Endothelial cell of umbilical vein (primary cell): ENCODE data around the gene CLEC17A.
"Not testable (repeated sequence)": the region's sequence is repeated elsewhere in the genome, so short reads cannot be mapped to it uniquely, and the experiment has no call there.

ENCODE experiments used
- CTCF ChIP-seq, 2 donors: IDR thresholded peaks; 1 replicate in 1 of 2; 2 replicates in 1 of 2; pipeline ENCODE4 v1.5.1; 2011; ENCODE audit warnings: low read length in 2 of 2, mild to moderate bottlenecking in 2 of 2, moderate library complexity in 2 of 2, control low read depth in 1 of 2, inconsistent platforms in 1 of 2, low read depth in 1 of 2; ENCODE audit not compliant: insufficient read depth in 1 of 2; ENCODE audit errors: extremely low read depth in 1 of 2
- GATA2 ChIP-seq: IDR thresholded peaks from 2 replicates; pipeline ENCODE4 v1.7.0; 2011; ENCODE audit warnings: low read depth, mild to moderate bottlenecking, moderate library complexity, mixed read lengths, low read length; ENCODE audit not compliant: insufficient read length, insufficient read depth
- JUN ChIP-seq: IDR thresholded peaks from 2 replicates; pipeline ENCODE4 v1.6.1; 2011; ENCODE audit warnings: borderline replicate concordance, low read depth; ENCODE audit not compliant: insufficient read length, insufficient read depth
- MYC ChIP-seq: IDR thresholded peaks from one replicate; pipeline ENCODE4 v1.6.1; 2011; ENCODE audit warnings: mild to moderate bottlenecking, low read depth, low read length
- POLR2A ChIP-seq: IDR thresholded peaks from 2 replicates; pipeline ENCODE4 v1.6.1; 2012; ENCODE audit warnings: low read depth, mild to moderate bottlenecking, control low read depth, low read length
- POLR2AphosphoS5 ChIP-seq: IDR thresholded peaks from 2 replicates; pipeline ENCODE4 v1.6.1; 2012; ENCODE audit warnings: low read depth, mild to moderate bottlenecking, control low read depth, low read length, moderate library complexity; ENCODE audit not compliant: insufficient read depth
- TF ChIP-seq, protein P1 (sequence below): IDR thresholded peaks from 2 replicates; pipeline ENCODE4 v1.6.1; 2011; ENCODE audit not compliant: insufficient read depth, insufficient read length

DNA sequence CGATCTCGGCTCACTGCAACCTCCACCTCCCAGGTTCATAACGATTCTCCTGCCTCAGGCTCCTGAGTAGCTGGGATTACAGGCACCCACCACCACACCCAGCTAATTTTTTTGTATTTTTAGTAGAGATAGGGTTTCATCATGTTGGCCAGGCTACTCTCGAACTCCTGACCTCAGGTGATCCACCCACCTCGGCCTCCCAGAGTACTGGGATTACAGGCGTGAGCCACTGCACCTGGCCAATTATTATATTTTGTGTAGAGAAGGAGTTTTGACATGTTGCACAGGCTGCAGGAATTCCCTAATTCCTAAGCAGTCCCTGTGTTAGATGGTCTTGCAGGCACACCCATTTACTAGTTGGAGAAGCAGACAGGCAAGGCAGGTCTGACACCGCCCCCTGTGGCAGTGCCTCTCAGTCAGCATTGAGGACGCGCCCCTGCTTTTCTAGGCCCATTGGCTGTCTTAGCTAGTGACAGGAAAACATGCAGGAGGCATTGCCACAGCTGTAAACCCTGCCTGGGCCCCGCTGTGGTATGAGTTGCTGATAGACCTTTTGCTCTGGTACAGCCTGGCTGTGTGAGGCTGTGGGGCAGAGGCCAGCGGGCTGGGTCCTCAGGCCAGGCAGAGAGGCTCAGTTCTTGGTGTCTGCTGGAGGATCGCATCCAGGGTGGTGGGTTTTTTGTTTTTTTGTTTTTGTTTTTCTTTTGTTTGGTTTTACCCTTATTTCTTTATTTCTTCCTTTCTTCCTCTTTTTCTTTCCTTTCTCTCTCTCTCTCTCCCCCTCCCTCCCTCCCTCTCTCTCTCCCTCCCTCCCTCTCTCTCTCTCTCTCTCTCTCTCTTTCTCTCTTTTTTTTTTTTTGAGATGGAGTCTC is 31.5 kb upstream of the CLEC17A start:
- peak in 1 of 2 donors; percentile 1 for TF ChIP-seq CTCF (IDR thresholded peaks at IDR 0.05; ENCODE audit: extremely low read depth in 1 of 2, insufficient read depth in 1 of 2, low read depth in 1 of 2, low read length in 2 of 2)
- TF ChIP-seq POLR2A, GATA2, POLR2AphosphoS5, MYC, JUN: not testable (repeated sequence)
- TF ChIP-seq, protein P1, sequence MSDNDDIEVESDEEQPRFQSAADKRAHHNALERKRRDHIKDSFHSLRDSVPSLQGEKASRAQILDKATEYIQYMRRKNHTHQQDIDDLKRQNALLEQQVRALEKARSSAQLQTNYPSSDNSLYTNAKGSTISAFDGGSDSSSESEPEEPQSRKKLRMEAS: not testable (repeated sequence)
